Measurements from ENCODE around the gene MKNK2. TPM values are rescaled to one million over a fixed set of nuclear protein-coding genes. Genes with fewer than 3 reads are reported as not detected.

Gene MKNK2
- total and polyA plus RNA-seq, 10 of the 15 experiments (the other 5 are each of a cell fraction or from before 2014, with no cell fraction given) = 9.6 to 365 (median 69.9) TPM

GRCh38 chr19:2077833-2078619, 27.0 kb upstream of the MKNK2 start (continued):
- no peak for TF ChIP-seq EZH2 (IDR thresholded peaks at IDR 0.05; ENCODE audit: borderline replicate concordance, control insufficient read depth, low read depth, low read length)
- peak; percentile 26; the same call in 1 of the 2 replicates for TF ChIP-seq POLR2AphosphoS5 (IDR thresholded peaks at IDR 0.05; ENCODE audit: low read length)
- TF ChIP-seq HDAC6 (IDR thresholded peaks at IDR 0.05; ENCODE audit: unreplicated experiment) = no peak
- TF ChIP-seq YY1 (IDR thresholded peaks at IDR 0.05; ENCODE audit: low read depth, low read length) = no peak
- 0 out of 2 replicates have a peak, but pooled peaks have one; percentile 38 for TF ChIP-seq POLR2A (IDR thresholded peaks at IDR 0.05; ENCODE audit: low read depth, low read length)
- TF ChIP-seq MYC (IDR thresholded peaks at IDR 0.05; ENCODE audit: insufficient read depth, insufficient read length, insufficient replicate concordance, low read length, severe bottlenecking) = no peak
- no peak for TF ChIP-seq CREB1 (IDR thresholded peaks at IDR 0.05; ENCODE audit: low read depth)
- TF ChIP-seq, protein P1, sequence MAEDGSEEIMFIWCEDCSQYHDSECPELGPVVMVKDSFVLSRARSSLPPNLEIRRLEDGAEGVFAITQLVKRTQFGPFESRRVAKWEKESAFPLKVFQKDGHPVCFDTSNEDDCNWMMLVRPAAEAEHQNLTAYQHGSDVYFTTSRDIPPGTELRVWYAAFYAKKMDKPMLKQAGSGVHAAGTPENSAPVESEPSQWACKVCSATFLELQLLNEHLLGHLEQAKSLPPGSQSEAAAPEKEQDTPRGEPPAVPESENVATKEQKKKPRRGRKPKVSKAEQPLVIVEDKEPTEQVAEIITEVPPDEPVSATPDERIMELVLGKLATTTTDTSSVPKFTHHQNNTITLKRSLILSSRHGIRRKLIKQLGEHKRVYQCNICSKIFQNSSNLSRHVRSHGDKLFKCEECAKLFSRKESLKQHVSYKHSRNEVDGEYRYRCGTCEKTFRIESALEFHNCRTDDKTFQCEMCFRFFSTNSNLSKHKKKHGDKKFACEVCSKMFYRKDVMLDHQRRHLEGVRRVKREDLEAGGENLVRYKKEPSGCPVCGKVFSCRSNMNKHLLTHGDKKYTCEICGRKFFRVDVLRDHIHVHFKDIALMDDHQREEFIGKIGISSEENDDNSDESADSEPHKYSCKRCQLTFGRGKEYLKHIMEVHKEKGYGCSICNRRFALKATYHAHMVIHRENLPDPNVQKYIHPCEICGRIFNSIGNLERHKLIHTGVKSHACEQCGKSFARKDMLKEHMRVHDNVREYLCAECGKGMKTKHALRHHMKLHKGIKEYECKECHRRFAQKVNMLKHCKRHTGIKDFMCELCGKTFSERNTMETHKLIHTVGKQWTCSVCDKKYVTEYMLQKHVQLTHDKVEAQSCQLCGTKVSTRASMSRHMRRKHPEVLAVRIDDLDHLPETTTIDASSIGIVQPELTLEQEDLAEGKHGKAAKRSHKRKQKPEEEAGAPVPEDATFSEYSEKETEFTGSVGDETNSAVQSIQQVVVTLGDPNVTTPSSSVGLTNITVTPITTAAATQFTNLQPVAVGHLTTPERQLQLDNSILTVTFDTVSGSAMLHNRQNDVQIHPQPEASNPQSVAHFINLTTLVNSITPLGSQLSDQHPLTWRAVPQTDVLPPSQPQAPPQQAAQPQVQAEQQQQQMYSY (CRISPR knock-in tag; IDR thresholded peaks at IDR 0.05) = no peak

- no peak overlapping the region for H3K9ac ChIP-seq (ENCODE audit: control insufficient read depth, insufficient read depth, low read length)
- ChIA-PET POLR2A (interaction anchor here (0.6 kb wide), 1 partner anchor 52 kb away, joined by 4 read pairs; no protein-coding TSS in a partner anchor), SMC1A (ENCODE audit: uncharacterized antibody, unreplicated experiment) (no interaction called here), RAD21 (ENCODE audit: unreplicated experiment) (no interaction called here), CTCF (no interaction called here)
- peak overlapping the region; percentile 55; the same call in 1 of the 2 replicates for H3K4me2 ChIP-seq (ENCODE audit: control insufficient read depth, insufficient read depth)
- ATAC-seq = no peak
- in situ Hi-C loops (cut with MboI) (no loop called here), intact Hi-C loops (cut with micrococcal nuclease; ENCODE audit: unreplicated experiment) (no loop called here)
- H3K36me3 ChIP-seq (ENCODE audit: control insufficient read depth in 2 of 2, insufficient read depth in 2 of 2, low read length in 1 of 2) = peaks cover 55 to 59% of the 10 kb centered on the region in 2 experiments
- no TSS peak for BruUV-seq (replicated peaks)
- peaks cover 41% of the 10 kb centered on the region for H4K20me1 ChIP-seq (ENCODE audit: control insufficient read depth, insufficient read depth)
- DNase-seq (ENCODE audit: low read depth, low spot score) = no peak
- H3K79me2 ChIP-seq (ENCODE audit: control insufficient read depth, insufficient read depth, low read length) = peaks cover 84% of the 10 kb centered on the region
- no peak for FAIRE-seq
- H3K4me3 ChIP-seq = peak overlapping the region; percentile 39; the same call in 1 of the 2 replicates
- WGBS (ENCODE audit: insufficient coverage, insufficient replicate concordance, low lambda C conversion rate, missing lambda C conversion rate) = 87% methylated on average over 7 of the region's 7 CpGs
- no peak overlapping the region for H2AFZ ChIP-seq (ENCODE audit: control insufficient read depth, low read depth, low read length)
- no peak overlapping the region for H3K27ac ChIP-seq (ENCODE audit: control insufficient read depth, insufficient read depth)
- no peaks in the 10 kb centered on the region; the same call in 2 of the 3 replicates for H3K9me3 ChIP-seq (replicated peaks; ENCODE audit: control insufficient read depth, insufficient read depth, low read length)
- H3K4me1 ChIP-seq (ENCODE audit: control insufficient read depth, insufficient read depth, low read length) = peaks cover 39% of the 10 kb centered on the region
- H3K27me3 ChIP-seq (replicated peaks in 1 of 2; ENCODE audit: control insufficient read depth in 2 of 2, insufficient read depth in 2 of 2, low read length in 1 of 2) = no peaks in the 10 kb centered on the region
- no peak for TF ChIP-seq NBN (IDR thresholded peaks at IDR 0.05)
- 0 out of 2 replicates have a peak, but pooled peaks have one; percentile 7 for TF ChIP-seq TCF3 (IDR thresholded peaks at IDR 0.05; ENCODE audit: borderline replicate concordance, insufficient read depth, low read depth, low read length)
- TF ChIP-seq RELA (IDR thresholded peaks at IDR 0.05; ENCODE audit: borderline replicate concordance, partially characterized antibody) = no peak
- 0 out of 2 replicates have a peak, but pooled peaks have one; percentile 43 for TF ChIP-seq HDGF (IDR thresholded peaks at IDR 0.05)
- no peak for TF ChIP-seq RFX5 (IDR thresholded peaks at IDR 0.05; ENCODE audit: low read depth, low read length)
- no peak for TF ChIP-seq TAF1 (IDR thresholded peaks at IDR 0.05; ENCODE audit: borderline replicate concordance, low read depth, low read length)
Observed at GRCh38 chr19:2077398-2077797, 26.4 kb upstream of the MKNK2 start.
